WTC11 (cell line): ENCODE data around the gene LRRC30. TPM values are rescaled to one million over a fixed set of nuclear protein-coding genes. Genes with fewer than 3 reads are reported as not detected.

Source experiments
- ATAC-seq: fragments of 200-7000 bp; cut with Tn5 transposase; 2 replicates; pipeline ENCODE4 v1.10.0; 2021; ENCODE audit warnings: mild to moderate bottlenecking, moderate library complexity
- CTCF ChIA-PET: fragments of 300-600 bp; sonication (Branson Sonifier 250); formaldehyde crosslinking; loops from one replicate; lab custom pipeline; 2021; ENCODE audit warnings: antibody characterized with exemption; lab: Charles Lee
- POLR2A ChIA-PET: fragments of 350-600 bp; sonication (Branson Sonifier 250); formaldehyde crosslinking; loops from one replicate; lab custom pipeline; 2021; ENCODE audit warnings: antibody characterized with exemption; lab: Charles Lee
- DNase-seq: peaks from one replicate; pipeline ENCODE4 v3.0.0; 2021; ENCODE audit warnings: low spot score
- H3K27ac Mint-ChIP-seq: 2 replicates; pipeline ENCODE4 v1.8.0; 2021; ENCODE audit warnings: mixed read lengths
- H3K27me3 Mint-ChIP-seq: 2 replicates; pipeline ENCODE4 v1.8.0; 2021; ENCODE audit warnings: low read depth, mild to moderate bottlenecking, moderate library complexity, mixed read lengths
- H3K36me3 Mint-ChIP-seq: 2 replicates; pipeline ENCODE4 v1.8.0; 2021; ENCODE audit warnings: mixed read lengths
- H3K4me1 Mint-ChIP-seq: 2 replicates; pipeline ENCODE4 v1.8.0; 2022; ENCODE audit warnings: mixed read lengths
- H3K4me3 Mint-ChIP-seq: 2 replicates; pipeline ENCODE4 v1.8.0; 2021; ENCODE audit warnings: mild to moderate bottlenecking, moderate library complexity, mixed read lengths
- H3K9me3 Mint-ChIP-seq: 2 replicates; pipeline ENCODE4 v1.8.0; 2021; ENCODE audit warnings: mixed read lengths
- ATF1 ChIP-seq: sonication (generic); formaldehyde crosslinking; IDR thresholded peaks from 2 replicates; pipeline ENCODE4 v1.8.1; 2023; ENCODE audit warnings: mild to moderate bottlenecking, moderate library complexity, missing genetic modification reagents
- CREB1 ChIP-seq: sonication (generic); formaldehyde crosslinking; IDR thresholded peaks from 2 replicates; pipeline ENCODE4 v1.8.0; 2023; ENCODE audit warnings: mild to moderate bottlenecking, missing genetic modification reagents
- ETV6 ChIP-seq: sonication (generic); formaldehyde crosslinking; IDR thresholded peaks from 2 replicates; pipeline ENCODE4 v1.8.1; 2022; ENCODE audit warnings: mild to moderate bottlenecking, missing genetic modification reagents
- FOXJ3 ChIP-seq: sonication (generic); formaldehyde crosslinking; IDR thresholded peaks from 2 replicates; pipeline ENCODE4 v1.9.0; 2021; ENCODE audit warnings: missing genetic modification reagents, mild to moderate bottlenecking, borderline replicate concordance
- FOXK1 ChIP-seq: sonication (generic); formaldehyde crosslinking; IDR thresholded peaks from 2 replicates; pipeline ENCODE4 v1.8.0; 2022; ENCODE audit warnings: mild to moderate bottlenecking, moderate library complexity, missing genetic modification reagents
- IRF2 ChIP-seq: sonication (generic); formaldehyde crosslinking; IDR thresholded peaks from 2 replicates; pipeline ENCODE4 v1.8.0; 2022; ENCODE audit warnings: low read depth, missing genetic modification reagents, borderline replicate concordance
- NR3C1 ChIP-seq: sonication (generic); formaldehyde crosslinking; conservative IDR thresholded peaks from 2 replicates; pipeline ENCODE4 v1.8.1; 2023; ENCODE audit warnings: low read depth, mild to moderate bottlenecking, missing genetic modification reagents
- OVOL2 ChIP-seq: fragments of 250-450 bp; sonication (Bioruptor Pico); IDR thresholded peaks from 2 replicates; pipeline ENCODE4 v1.9.0; 2021; ENCODE audit warnings: mild to moderate bottlenecking, borderline replicate concordance
- RELA ChIP-seq: sonication (generic); formaldehyde crosslinking; IDR thresholded peaks from 2 replicates; pipeline ENCODE4 v1.8.1; 2022; ENCODE audit warnings: missing genetic modification reagents, mild to moderate bottlenecking, borderline replicate concordance
- RORB ChIP-seq: fragments of 250-450 bp; sonication (Bioruptor Pico); IDR thresholded peaks from 2 replicates; pipeline ENCODE4 v1.9.0; 2021; ENCODE audit warnings: mild to moderate bottlenecking
- SP1 ChIP-seq: sonication (generic); formaldehyde crosslinking; conservative IDR thresholded peaks from 2 replicates; pipeline ENCODE4 v1.8.1; 2022; ENCODE audit warnings: missing genetic modification reagents
- ZNF317 ChIP-seq: sonication (generic); formaldehyde crosslinking; IDR thresholded peaks from 2 replicates; pipeline ENCODE4 v1.8.1; 2023; ENCODE audit warnings: low read depth, mild to moderate bottlenecking, moderate library complexity, missing genetic modification reagents, borderline replicate concordance
- ZNF396 ChIP-seq: fragments of 250-450 bp; sonication (Bioruptor Pico); IDR thresholded peaks from 2 replicates; pipeline ENCODE4 v1.8.0; 2021; ENCODE audit warnings: mild to moderate bottlenecking, moderate library complexity, borderline replicate concordance
- ZNF416 ChIP-seq: fragments of 250-450 bp; sonication (Bioruptor Pico); IDR thresholded peaks from 2 replicates; pipeline ENCODE4 v1.9.0; 2021; ENCODE audit warnings: mild to moderate bottlenecking, inconsistent platforms
- ZNF671 ChIP-seq: fragments of 250-450 bp; sonication (Bioruptor Pico); IDR thresholded peaks from 2 replicates; pipeline ENCODE4 v1.8.0; 2021; ENCODE audit warnings: mild to moderate bottlenecking
- total RNA-seq: library from RNA; stranded (reverse); gene quantifications from 3 replicates; pipeline ENCODE4 v1.2.3, GENCODE V29; 2021
- TF ChIP-seq, protein P1 (sequence below): fragments of 200-600 bp; IDR thresholded peaks from 2 replicates; pipeline ENCODE4 v1.8.0; 2022; ENCODE audit warnings: antibody characterized with exemption
- TF ChIP-seq, protein P2 (sequence below): sonication (generic); formaldehyde crosslinking; IDR thresholded peaks from 2 replicates; pipeline ENCODE4 v1.8.0; 2022; ENCODE audit warnings: missing genetic modification reagents
- TF ChIP-seq, protein P3 (sequence below): sonication (generic); formaldehyde crosslinking; IDR thresholded peaks from 2 replicates; pipeline ENCODE4 v1.8.0; 2022; ENCODE audit warnings: mild to moderate bottlenecking, missing genetic modification reagents
- TF ChIP-seq, protein P4 (sequence below): fragments of 250-450 bp; sonication (Bioruptor Pico); IDR thresholded peaks from 2 replicates; pipeline ENCODE4 v1.9.0; 2021; ENCODE audit warnings: mild to moderate bottlenecking
- TF ChIP-seq, protein P5 (sequence below): sonication (generic); formaldehyde crosslinking; IDR thresholded peaks from 2 replicates; pipeline ENCODE4 v1.8.1; 2022; ENCODE audit warnings: low read depth, mild to moderate bottlenecking, moderate library complexity, missing genetic modification reagents, borderline replicate concordance

LRRC30 gene
- total RNA-seq, 1 experiment from 2014 or later, result not detected

DNA sequence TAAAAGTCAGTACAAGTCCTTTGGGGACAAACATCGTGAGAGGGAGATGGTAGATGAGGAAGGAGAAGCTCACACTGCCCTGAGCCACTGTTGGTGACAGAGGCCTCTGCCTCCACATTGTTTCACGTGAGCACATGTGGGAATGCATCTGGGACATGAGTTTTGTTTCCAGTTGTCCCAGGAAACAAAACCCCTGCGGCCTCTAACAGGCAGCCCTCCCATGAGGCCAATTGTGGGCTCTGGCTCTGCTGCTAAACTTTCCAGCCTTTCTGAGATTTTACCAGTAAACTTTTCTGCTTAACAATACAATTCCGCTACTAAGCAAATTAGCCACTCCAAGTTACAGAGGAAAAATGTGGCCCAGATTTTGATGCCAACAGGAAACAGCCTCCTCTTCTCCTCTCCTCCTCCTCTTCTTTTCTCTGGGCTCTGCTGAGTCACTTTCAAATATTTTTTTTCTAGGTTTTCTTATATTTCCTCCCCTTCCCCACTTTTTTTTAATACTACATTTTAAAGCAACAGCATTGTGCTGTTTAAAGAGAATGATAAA is 23.4 kb upstream of the LRRC30 start:
- Mint-ChIP-seq H3K4me3 (no peak overlapping the region), H3K27me3 (no peaks in the 10 kb centered on the region), H3K4me1 (peaks cover 25% of the 10 kb centered on the region), H3K36me3 (no peaks in the 10 kb centered on the region), H3K9me3 (no peaks in the 10 kb centered on the region), H3K27ac (peak overlapping the region; percentile 5; the same call in 1 of the 2 replicates)
- no peak for TF ChIP-seq ZNF396 (CRISPR knock-in tag)
- no peak for TF ChIP-seq RELA (CRISPR knock-in tag)
- TF ChIP-seq FOXK1 (CRISPR knock-in tag), result no peak
- no peak for TF ChIP-seq ZNF416 (CRISPR knock-in tag)
- no peak for TF ChIP-seq ZNF317 (CRISPR knock-in tag)
- TF ChIP-seq OVOL2 (CRISPR knock-in tag), result no peak
- no peak for TF ChIP-seq NR3C1 (CRISPR knock-in tag)
- TF ChIP-seq RORB (CRISPR knock-in tag), result no peak
- TF ChIP-seq IRF2 (CRISPR knock-in tag), result no peak
- ChIA-PET POLR2A (no interaction called here), CTCF (interaction anchor here (1.3 kb wide), 1 partner anchor 287 kb away, joined by 5 read pairs; no protein-coding TSS in a partner anchor)
- ATAC-seq (no peak; the same call in 1 of the 2 replicates), DNase-seq (no peak)

DNA sequence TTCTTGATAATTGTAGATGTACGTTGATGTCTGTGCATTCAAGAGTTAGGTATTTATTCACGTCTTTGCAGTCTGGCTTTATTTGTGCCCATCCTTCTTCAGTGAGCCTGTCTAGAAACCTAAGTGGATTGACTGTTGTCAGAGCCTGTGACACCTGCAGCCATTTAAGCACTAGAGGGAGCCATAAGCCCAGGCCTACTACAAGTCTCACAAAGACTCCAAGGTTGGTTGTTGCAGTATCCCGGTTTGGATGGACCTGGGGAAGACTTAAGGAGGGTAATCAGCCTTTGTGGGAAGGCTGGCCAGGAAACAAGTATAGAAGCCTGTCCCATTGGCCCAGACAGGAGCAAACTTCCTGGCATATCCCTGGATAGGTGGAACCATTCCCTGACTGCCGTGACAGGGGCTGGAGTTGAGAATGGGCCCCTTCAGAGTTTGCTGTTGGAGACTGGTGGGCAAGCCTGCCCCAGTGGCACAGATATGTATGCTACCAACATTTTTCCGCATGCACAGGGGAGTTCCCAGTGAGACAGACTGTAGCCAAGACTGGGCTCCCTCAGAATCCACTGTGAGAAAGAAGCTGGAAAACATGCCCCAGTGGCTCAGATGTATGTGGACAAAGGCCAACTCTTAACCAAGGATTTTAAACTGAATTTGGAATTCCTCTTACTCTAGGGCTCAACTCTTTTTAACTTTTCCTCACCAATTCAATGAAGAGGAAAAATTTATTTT is 9.3 kb upstream of the LRRC30 start:
- CTCF ChIA-PET, result interaction anchor here (1.1 to 1.5 kb wide), 5 partner anchors 42 to 568 kb away, joined by 3 to 10 read pairs (median 4); no protein-coding TSS in a partner anchor
- no peak overlapping the region for H3K4me3 Mint-ChIP-seq
- POLR2A ChIA-PET, result no interaction called here
- no peaks in the 10 kb centered on the region for H3K9me3 Mint-ChIP-seq
- DNase-seq (peak; percentile 67), ATAC-seq (peak; percentile 97)
- TF ChIP-seq, protein P1, sequence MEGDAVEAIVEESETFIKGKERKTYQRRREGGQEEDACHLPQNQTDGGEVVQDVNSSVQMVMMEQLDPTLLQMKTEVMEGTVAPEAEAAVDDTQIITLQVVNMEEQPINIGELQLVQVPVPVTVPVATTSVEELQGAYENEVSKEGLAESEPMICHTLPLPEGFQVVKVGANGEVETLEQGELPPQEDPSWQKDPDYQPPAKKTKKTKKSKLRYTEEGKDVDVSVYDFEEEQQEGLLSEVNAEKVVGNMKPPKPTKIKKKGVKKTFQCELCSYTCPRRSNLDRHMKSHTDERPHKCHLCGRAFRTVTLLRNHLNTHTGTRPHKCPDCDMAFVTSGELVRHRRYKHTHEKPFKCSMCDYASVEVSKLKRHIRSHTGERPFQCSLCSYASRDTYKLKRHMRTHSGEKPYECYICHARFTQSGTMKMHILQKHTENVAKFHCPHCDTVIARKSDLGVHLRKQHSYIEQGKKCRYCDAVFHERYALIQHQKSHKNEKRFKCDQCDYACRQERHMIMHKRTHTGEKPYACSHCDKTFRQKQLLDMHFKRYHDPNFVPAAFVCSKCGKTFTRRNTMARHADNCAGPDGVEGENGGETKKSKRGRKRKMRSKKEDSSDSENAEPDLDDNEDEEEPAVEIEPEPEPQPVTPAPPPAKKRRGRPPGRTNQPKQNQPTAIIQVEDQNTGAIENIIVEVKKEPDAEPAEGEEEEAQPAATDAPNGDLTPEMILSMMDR, result peak; percentile 50
- TF ChIP-seq, protein P2, sequence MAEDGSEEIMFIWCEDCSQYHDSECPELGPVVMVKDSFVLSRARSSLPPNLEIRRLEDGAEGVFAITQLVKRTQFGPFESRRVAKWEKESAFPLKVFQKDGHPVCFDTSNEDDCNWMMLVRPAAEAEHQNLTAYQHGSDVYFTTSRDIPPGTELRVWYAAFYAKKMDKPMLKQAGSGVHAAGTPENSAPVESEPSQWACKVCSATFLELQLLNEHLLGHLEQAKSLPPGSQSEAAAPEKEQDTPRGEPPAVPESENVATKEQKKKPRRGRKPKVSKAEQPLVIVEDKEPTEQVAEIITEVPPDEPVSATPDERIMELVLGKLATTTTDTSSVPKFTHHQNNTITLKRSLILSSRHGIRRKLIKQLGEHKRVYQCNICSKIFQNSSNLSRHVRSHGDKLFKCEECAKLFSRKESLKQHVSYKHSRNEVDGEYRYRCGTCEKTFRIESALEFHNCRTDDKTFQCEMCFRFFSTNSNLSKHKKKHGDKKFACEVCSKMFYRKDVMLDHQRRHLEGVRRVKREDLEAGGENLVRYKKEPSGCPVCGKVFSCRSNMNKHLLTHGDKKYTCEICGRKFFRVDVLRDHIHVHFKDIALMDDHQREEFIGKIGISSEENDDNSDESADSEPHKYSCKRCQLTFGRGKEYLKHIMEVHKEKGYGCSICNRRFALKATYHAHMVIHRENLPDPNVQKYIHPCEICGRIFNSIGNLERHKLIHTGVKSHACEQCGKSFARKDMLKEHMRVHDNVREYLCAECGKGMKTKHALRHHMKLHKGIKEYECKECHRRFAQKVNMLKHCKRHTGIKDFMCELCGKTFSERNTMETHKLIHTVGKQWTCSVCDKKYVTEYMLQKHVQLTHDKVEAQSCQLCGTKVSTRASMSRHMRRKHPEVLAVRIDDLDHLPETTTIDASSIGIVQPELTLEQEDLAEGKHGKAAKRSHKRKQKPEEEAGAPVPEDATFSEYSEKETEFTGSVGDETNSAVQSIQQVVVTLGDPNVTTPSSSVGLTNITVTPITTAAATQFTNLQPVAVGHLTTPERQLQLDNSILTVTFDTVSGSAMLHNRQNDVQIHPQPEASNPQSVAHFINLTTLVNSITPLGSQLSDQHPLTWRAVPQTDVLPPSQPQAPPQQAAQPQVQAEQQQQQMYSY, result peak; percentile 84
- TF ChIP-seq CREB1 (CRISPR knock-in tag), result no peak
- H3K27me3 Mint-ChIP-seq, result no peaks in the 10 kb centered on the region
- H3K4me1 Mint-ChIP-seq, result peaks cover 7% of the 10 kb centered on the region; the same call in 1 of the 2 replicates
- H3K36me3 Mint-ChIP-seq, result no peaks in the 10 kb centered on the region
- no peak overlapping the region for H3K27ac Mint-ChIP-seq

DNA sequence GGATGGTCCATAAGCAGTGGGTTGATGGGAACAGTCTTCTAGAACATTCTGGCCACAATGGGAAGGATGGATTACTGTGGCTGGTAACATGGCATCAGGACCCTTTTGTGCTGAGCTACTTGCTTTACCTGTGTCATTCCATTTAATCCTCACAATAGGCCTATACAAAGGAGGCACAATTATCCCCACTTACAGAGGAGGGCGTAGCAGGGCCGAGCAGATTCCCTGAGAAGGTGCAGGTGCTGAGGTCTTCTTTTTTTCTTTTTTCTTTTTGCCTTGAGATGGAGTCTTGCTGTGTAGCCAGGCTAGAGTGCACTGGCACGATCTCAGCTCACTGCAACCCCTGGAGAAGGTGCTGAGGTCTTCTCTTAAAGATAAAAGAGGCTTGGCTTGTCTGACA is 6.7 kb upstream of the LRRC30 start:
- CTCF ChIA-PET, result interaction anchor here (0.6 to 1.3 kb wide), 4 partner anchors 35 to 566 kb away, joined by 3 to 7 read pairs (median 4); partner anchors contain the start of gene PTPRM
- no peak for TF ChIP-seq ETV6 (CRISPR knock-in tag)
- no peak for TF ChIP-seq FOXJ3 (CRISPR knock-in tag)
- TF ChIP-seq, protein P3, sequence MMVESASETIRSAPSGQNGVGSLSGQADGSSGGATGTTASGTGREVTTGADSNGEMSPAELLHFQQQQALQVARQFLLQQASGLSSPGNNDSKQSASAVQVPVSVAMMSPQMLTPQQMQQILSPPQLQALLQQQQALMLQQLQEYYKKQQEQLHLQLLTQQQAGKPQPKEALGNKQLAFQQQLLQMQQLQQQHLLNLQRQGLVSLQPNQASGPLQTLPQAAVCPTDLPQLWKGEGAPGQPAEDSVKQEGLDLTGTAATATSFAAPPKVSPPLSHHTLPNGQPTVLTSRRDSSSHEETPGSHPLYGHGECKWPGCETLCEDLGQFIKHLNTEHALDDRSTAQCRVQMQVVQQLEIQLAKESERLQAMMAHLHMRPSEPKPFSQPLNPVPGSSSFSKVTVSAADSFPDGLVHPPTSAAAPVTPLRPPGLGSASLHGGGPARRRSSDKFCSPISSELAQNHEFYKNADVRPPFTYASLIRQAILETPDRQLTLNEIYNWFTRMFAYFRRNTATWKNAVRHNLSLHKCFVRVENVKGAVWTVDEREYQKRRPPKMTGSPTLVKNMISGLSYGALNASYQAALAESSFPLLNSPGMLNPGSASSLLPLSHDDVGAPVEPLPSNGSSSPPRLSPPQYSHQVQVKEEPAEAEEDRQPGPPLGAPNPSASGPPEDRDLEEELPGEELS (CRISPR knock-in tag), result no peak
- TF ChIP-seq ATF1 (CRISPR knock-in tag), result no peak
- no peak for TF ChIP-seq ZNF671
- no peak for TF ChIP-seq SP1 (CRISPR knock-in tag)
- TF ChIP-seq, protein P4, sequence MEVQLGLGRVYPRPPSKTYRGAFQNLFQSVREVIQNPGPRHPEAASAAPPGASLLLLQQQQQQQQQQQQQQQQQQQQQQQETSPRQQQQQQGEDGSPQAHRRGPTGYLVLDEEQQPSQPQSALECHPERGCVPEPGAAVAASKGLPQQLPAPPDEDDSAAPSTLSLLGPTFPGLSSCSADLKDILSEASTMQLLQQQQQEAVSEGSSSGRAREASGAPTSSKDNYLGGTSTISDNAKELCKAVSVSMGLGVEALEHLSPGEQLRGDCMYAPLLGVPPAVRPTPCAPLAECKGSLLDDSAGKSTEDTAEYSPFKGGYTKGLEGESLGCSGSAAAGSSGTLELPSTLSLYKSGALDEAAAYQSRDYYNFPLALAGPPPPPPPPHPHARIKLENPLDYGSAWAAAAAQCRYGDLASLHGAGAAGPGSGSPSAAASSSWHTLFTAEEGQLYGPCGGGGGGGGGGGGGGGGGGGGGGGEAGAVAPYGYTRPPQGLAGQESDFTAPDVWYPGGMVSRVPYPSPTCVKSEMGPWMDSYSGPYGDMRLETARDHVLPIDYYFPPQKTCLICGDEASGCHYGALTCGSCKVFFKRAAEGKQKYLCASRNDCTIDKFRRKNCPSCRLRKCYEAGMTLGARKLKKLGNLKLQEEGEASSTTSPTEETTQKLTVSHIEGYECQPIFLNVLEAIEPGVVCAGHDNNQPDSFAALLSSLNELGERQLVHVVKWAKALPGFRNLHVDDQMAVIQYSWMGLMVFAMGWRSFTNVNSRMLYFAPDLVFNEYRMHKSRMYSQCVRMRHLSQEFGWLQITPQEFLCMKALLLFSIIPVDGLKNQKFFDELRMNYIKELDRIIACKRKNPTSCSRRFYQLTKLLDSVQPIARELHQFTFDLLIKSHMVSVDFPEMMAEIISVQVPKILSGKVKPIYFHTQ (CRISPR knock-in tag), result no peak
- TF ChIP-seq, protein P5, sequence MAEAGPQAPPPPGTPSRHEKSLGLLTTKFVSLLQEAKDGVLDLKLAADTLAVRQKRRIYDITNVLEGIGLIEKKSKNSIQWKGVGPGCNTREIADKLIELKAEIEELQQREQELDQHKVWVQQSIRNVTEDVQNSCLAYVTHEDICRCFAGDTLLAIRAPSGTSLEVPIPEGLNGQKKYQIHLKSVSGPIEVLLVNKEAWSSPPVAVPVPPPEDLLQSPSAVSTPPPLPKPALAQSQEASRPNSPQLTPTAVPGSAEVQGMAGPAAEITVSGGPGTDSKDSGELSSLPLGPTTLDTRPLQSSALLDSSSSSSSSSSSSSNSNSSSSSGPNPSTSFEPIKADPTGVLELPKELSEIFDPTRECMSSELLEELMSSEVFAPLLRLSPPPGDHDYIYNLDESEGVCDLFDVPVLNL (CRISPR knock-in tag), result no peak

More for the DNA sequence above, 6.7 kb upstream of the LRRC30 start:
- Mint-ChIP-seq H3K36me3 (no peaks in the 10 kb centered on the region), H3K27me3 (no peaks in the 10 kb centered on the region), H3K4me1 (peaks cover 7% of the 10 kb centered on the region; the same call in 1 of the 2 replicates), H3K4me3 (no peak overlapping the region), H3K27ac (no peak overlapping the region), H3K9me3 (no peaks in the 10 kb centered on the region)
- POLR2A ChIA-PET, result no interaction called here
- ATAC-seq (peak; percentile 61), DNase-seq (no peak)
